Measurements from ENCODE around the gene EEF1A2. TPM values are rescaled to one million over a fixed set of nuclear protein-coding genes. Genes with fewer than 3 reads are reported as not detected.

EEF1A2 gene
- total RNA-seq, 4 donors from 2014 or later: not detected

GRCh38 chr20:63542696-63543095 lies 43.8 kb upstream of the EEF1A2 start:
- Histone ChIP-seq H3K4me3 (no peak overlapping the region), H3K4me1 (peaks cover 0 to 11% (median 5%) of the 10 kb centered on the region in 4 donors), H3K27me3 (peaks cover 0 to 35% of the 10 kb centered on the region in 2 donors), H3K36me3 (no peaks in the 10 kb centered on the region), H3K27ac (no peak overlapping the region), H3K9me3 (no peaks in the 10 kb centered on the region)
- no peak for DNase-seq (ENCODE audit: low spot score in 2 of 2)
- TF ChIP-seq, protein P1, sequence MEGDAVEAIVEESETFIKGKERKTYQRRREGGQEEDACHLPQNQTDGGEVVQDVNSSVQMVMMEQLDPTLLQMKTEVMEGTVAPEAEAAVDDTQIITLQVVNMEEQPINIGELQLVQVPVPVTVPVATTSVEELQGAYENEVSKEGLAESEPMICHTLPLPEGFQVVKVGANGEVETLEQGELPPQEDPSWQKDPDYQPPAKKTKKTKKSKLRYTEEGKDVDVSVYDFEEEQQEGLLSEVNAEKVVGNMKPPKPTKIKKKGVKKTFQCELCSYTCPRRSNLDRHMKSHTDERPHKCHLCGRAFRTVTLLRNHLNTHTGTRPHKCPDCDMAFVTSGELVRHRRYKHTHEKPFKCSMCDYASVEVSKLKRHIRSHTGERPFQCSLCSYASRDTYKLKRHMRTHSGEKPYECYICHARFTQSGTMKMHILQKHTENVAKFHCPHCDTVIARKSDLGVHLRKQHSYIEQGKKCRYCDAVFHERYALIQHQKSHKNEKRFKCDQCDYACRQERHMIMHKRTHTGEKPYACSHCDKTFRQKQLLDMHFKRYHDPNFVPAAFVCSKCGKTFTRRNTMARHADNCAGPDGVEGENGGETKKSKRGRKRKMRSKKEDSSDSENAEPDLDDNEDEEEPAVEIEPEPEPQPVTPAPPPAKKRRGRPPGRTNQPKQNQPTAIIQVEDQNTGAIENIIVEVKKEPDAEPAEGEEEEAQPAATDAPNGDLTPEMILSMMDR (IDR thresholded peaks at IDR 0.05): no peak
- no peak for TF ChIP-seq POLR2A (IDR thresholded peaks at IDR 0.05)
- TF ChIP-seq EP300 (IDR thresholded peaks at IDR 0.05): no peak
- WGBS, 2 donors: 70 to 81% methylated on average over 4 to 9 of the region's 10 CpGs

DNA sequence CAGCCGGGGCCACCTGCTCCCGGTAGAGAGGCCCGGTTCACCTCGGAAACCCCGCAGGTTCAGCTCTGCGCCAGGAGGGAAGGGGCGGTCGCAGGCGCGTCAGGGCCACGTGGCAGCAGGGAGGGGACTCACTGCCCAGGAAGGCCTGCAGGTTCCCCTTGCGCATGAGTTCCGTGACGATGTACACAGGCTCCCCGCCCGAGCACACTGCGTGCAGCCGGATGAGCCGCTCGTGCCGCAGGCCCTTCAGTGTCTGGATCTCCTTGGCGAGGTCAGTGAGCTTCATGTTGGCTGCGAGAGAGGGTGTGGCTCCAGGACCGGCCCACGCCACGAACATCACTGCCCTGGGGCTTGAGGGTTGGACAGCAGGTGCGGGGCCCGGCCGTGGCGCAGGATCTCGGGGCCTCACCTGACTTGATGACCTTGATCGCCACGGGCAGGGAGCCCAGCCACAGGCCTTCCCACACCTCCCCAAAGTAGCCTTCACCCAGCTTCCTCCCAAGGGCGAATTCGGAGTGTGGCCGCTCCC lies 43.2 kb upstream of the EEF1A2 start:
- Histone ChIP-seq H3K4me3 (no peak overlapping the region), H3K36me3 (no peaks in the 10 kb centered on the region), H3K9me3 (no peaks in the 10 kb centered on the region), H3K27ac (no peak overlapping the region), H3K27me3 (peaks cover 0 to 30% of the 10 kb centered on the region in 2 donors), H3K4me1 (peaks cover 0 to 17% (median 8%) of the 10 kb centered on the region in 4 donors)
- DNase-seq (ENCODE audit: low spot score in 2 of 2): no peak
- TF ChIP-seq EP300 (IDR thresholded peaks at IDR 0.05) (no peak), POLR2A (IDR thresholded peaks at IDR 0.05) (no peak)
- TF ChIP-seq, protein P1 (IDR thresholded peaks at IDR 0.05): no peak
- 79 to 82% methylated on average over 18 to 23 of the region's 36 CpGs for WGBS, 2 donors

- H3K27ac ChIP-seq: no peak overlapping the region
- no peaks in the 10 kb centered on the region for H3K36me3 ChIP-seq
- TF ChIP-seq POLR2A (IDR thresholded peaks at IDR 0.05): no peak
- TF ChIP-seq, protein P1 (IDR thresholded peaks at IDR 0.05): no peak
- H3K27me3 ChIP-seq: peaks cover 0 to 30% of the 10 kb centered on the region in 2 donors
- no peaks in the 10 kb centered on the region for H3K9me3 ChIP-seq
- no peak for DNase-seq (ENCODE audit: low spot score in 2 of 2)
- peaks cover 0 to 23% (median 12%) of the 10 kb centered on the region in 4 donors for H3K4me1 ChIP-seq
- no peak overlapping the region for H3K4me3 ChIP-seq
- 92 to 94% methylated on average over 19 to 20 of the region's 28 CpGs for WGBS, 2 donors
Measured at GRCh38 chr20:63541371-63541770, 42.5 kb upstream of the EEF1A2 start.

DNA sequence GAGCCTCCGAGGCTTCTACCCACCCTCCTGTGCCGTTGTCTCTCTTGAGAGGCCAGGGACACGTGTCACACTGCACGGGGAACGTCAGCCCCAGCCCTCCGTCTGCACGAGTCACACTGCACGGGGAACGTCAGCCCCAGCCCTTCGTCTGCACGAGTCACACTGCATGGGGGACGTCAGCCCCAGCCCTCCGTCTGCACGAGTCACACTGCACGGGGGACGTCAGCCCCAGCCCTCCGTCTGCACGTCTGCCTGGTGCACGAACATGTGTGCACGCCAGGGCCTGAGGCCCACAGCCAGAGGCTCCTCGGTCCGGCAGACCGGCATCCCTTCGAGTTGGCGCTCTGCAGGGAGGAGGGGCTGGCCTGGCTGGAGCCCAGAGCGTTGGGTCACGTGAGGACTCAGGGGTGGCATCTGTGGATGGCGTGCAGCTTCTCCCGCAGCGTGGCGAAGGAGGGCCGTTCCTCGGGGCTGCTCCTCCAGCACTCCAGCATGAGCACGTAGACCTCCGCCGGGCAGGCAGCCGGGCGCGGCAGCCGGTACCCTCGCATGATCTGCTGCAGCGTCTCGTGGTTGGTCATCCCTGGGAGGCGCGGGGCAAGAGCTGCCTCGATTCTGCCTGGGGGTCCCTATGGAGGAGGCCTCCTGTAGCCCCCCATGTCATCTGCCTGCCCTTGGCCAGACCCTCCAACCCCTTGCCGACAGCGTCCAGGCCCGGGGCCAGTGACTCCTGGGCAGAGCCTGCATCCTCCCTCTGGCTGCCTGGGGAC lies 41.7 kb upstream of the EEF1A2 start:
- Histone ChIP-seq H3K27ac (no peak overlapping the region), H3K27me3 (peaks cover 0 to 28% of the 10 kb centered on the region in 2 donors), H3K4me1 (peaks cover 0 to 27% (median 11%) of the 10 kb centered on the region in 4 donors), H3K9me3 (no peaks in the 10 kb centered on the region), H3K4me3 (no peak overlapping the region), H3K36me3 (no peaks in the 10 kb centered on the region)
- WGBS, 2 donors: 62 to 70% methylated on average over 38 to 41 of the region's 49 CpGs
- no peak for DNase-seq (ENCODE audit: low spot score in 2 of 2)
- no peak for TF ChIP-seq EP300 (IDR thresholded peaks at IDR 0.05)
- TF ChIP-seq POLR2A (IDR thresholded peaks at IDR 0.05): no peak
- TF ChIP-seq, protein P1 (IDR thresholded peaks at IDR 0.05): no peak

All from tibial nerve (tissue), 4 donors.